ENCODE measurements around the gene SMIM11.

Gene SMIM11

GRCh38 chr21:34363733-34364132, 11.6 kb upstream of the SMIM11 start, which contains the start of gene KCNE2:
Gene KCNE2, plus strand, starts transcription at chr21:34364006. Its CDS starts 6,473 bp downstream, at chr21:34370479.
- TF ChIP-seq POLR2AphosphoS5 (IDR thresholded peaks at IDR 0.05; ENCODE audit: low read depth, low read length) (no peak), REST (IDR thresholded peaks at IDR 0.05; ENCODE audit: insufficient read depth in 1 of 2, low read depth in 2 of 2, low read length in 2 of 2) (no peak), FOXP2 (optimal IDR thresholded peaks at IDR 0.05; ENCODE audit: borderline replicate concordance, extremely low read depth, extremely low read length, insufficient read depth) (no peak), TAF1 (IDR thresholded peaks at IDR 0.05; ENCODE audit: borderline replicate concordance, insufficient read depth, low read length) (no peak), SIN3A (IDR thresholded peaks at IDR 0.05; ENCODE audit: borderline replicate concordance, insufficient read depth, low read length) (no peak)

GRCh38 chr21:34364921-34365320, 10.4 kb upstream of the SMIM11 start:
- TF ChIP-seq FOXP2 (optimal IDR thresholded peaks at IDR 0.05; ENCODE audit: borderline replicate concordance, extremely low read depth, extremely low read length, insufficient read depth) (no peak), SIN3A (IDR thresholded peaks at IDR 0.05; ENCODE audit: borderline replicate concordance, insufficient read depth, low read length) (no peak)

GRCh38 chr21:34365809-34366208, 9.5 kb upstream of the SMIM11 start:
- TF ChIP-seq REST (IDR thresholded peaks at IDR 0.05; ENCODE audit: insufficient read depth in 1 of 2, low read depth in 2 of 2, low read length in 2 of 2) (no peak), POLR2AphosphoS5 (IDR thresholded peaks at IDR 0.05; ENCODE audit: low read depth, low read length) (no peak), FOXP2 (optimal IDR thresholded peaks at IDR 0.05; ENCODE audit: borderline replicate concordance, extremely low read depth, extremely low read length, insufficient read depth) (no peak), SIN3A (IDR thresholded peaks at IDR 0.05; ENCODE audit: borderline replicate concordance, insufficient read depth, low read length) (no peak), TAF1 (IDR thresholded peaks at IDR 0.05; ENCODE audit: borderline replicate concordance, insufficient read depth, low read length) (no peak)

- TF ChIP-seq TAF1 (IDR thresholded peaks at IDR 0.05; ENCODE audit: borderline replicate concordance, insufficient read depth, low read length) (no peak), SIN3A (IDR thresholded peaks at IDR 0.05; ENCODE audit: borderline replicate concordance, insufficient read depth, low read length) (no peak), REST (IDR thresholded peaks at IDR 0.05; ENCODE audit: insufficient read depth in 1 of 2, low read depth in 2 of 2, low read length in 2 of 2) (no peak), FOXP2 (optimal IDR thresholded peaks at IDR 0.05; ENCODE audit: borderline replicate concordance, extremely low read depth, extremely low read length, insufficient read depth) (no peak), POLR2AphosphoS5 (IDR thresholded peaks at IDR 0.05; ENCODE audit: low read depth, low read length) (no peak)
These were observed 7.9 kb upstream of the SMIM11 start for GRCh38 chr21:34367320-34367935.

- TF ChIP-seq FOXP2 (optimal IDR thresholded peaks at IDR 0.05; ENCODE audit: borderline replicate concordance, extremely low read depth, extremely low read length, insufficient read depth) (no peak), TAF1 (IDR thresholded peaks at IDR 0.05; ENCODE audit: borderline replicate concordance, insufficient read depth, low read length) (no peak), POLR2AphosphoS5 (IDR thresholded peaks at IDR 0.05; ENCODE audit: low read depth, low read length) (no peak), SIN3A (IDR thresholded peaks at IDR 0.05; ENCODE audit: borderline replicate concordance, insufficient read depth, low read length) (no peak), REST (IDR thresholded peaks at IDR 0.05; ENCODE audit: insufficient read depth in 1 of 2, low read depth in 2 of 2, low read length in 2 of 2) (no peak)
These were observed 5.6 kb upstream of the SMIM11 start for GRCh38 chr21:34369741-34370140.
